ENCODE results near the gene MICAL2.
A peak's percentile ranks its signal among the peaks of the same experiment; 100 is the strongest.

Gene MICAL2

GRCh38 chr11:12157241-12157661, 46.9 kb downstream of the MICAL2 start:
- DNase-seq: peak; percentile 82

- DNase-seq: no peak
Measured at GRCh38 chr11:12158909-12159308, 48.5 kb downstream of the MICAL2 start.

GRCh38 chr11:12159351-12160099, 49.1 kb downstream of the MICAL2 start:
- peak; percentile 89 for DNase-seq

- DNase-seq: no peak
Measured at GRCh38 chr11:12160231-12160630, 49.8 kb downstream of the MICAL2 start.

GRCh38 chr11:12160680-12161079, 50.3 kb downstream of the MICAL2 start:
- DNase-seq: no peak

GRCh38 chr11:12161137-12161536, 50.7 kb downstream of the MICAL2 start:
- no peak for DNase-seq

GRCh38 chr11:12161603-12162350, 51.4 kb downstream of the MICAL2 start:
- DNase-seq: no peak

GRCh38 chr11:12162652-12163051, 52.3 kb downstream of the MICAL2 start:
- DNase-seq: no peak

- peak; percentile 96 for DNase-seq
Measured at GRCh38 chr11:12163181-12163941, 53.0 kb downstream of the MICAL2 start.

GRCh38 chr11:12164061-12165014, 53.9 kb downstream of the MICAL2 start:
- DNase-seq: peak; percentile 58

- no peak for DNase-seq
Measured at GRCh38 chr11:12165237-12165875, 55.0 kb downstream of the MICAL2 start.

GRCh38 chr11:12166299-12167060, 56.1 kb downstream of the MICAL2 start:
- no peak for DNase-seq

- DNase-seq: peak; percentile 86
Measured at GRCh38 chr11:12167061-12168000, 56.9 kb downstream of the MICAL2 start.

- no peak for DNase-seq
Measured at GRCh38 chr11:12168114-12168513, 57.7 kb downstream of the MICAL2 start.

GRCh38 chr11:12169822-12170221, 59.4 kb downstream of the MICAL2 start:
- DNase-seq: no peak

- DNase-seq: no peak
Measured at GRCh38 chr11:12170501-12170900, 60.1 kb downstream of the MICAL2 start.

- peak; percentile 97 for DNase-seq
Measured at GRCh38 chr11:12170984-12171383, 60.6 kb downstream of the MICAL2 start.

- DNase-seq: no peak
Measured at GRCh38 chr11:12171921-12172320, 61.5 kb downstream of the MICAL2 start.

GRCh38 chr11:12172493-12173013, 62.2 kb downstream of the MICAL2 start:
- no peak for DNase-seq
